Pons (tissue), 1 donor: ENCODE results near the gene OR2Z1.
"Not testable (repeated sequence)": the region's sequence is repeated elsewhere in the genome, so short reads cannot be mapped to it uniquely, and the experiment has no call there.

Experiments used
- DNase-seq: peaks from one replicate; pipeline ENCODE4 v3.0.0-alpha.2; 2016; ENCODE audit warnings: low spot score

OR2Z1 gene

DNA sequence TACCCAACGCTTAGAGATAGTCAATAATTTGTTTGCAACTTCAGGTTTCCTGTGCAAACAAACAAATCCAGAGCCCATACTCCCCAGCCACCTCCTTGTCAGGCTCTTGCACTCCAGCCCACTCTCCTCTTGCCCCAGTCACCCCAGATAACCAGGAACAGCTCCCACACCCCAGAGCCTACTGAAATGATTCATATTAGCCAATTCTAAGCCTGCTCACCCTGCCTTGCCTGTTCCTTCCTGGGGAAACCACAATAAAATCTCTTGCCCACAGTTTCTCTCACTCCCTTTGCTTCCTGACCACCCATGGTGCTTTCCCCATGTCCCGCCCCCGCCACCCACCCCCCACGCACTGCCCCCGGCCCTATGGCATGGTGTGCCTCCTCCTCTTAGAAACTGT is 19.1 kb upstream of the OR2Z1 start:
- no peak for DNase-seq

DNA sequence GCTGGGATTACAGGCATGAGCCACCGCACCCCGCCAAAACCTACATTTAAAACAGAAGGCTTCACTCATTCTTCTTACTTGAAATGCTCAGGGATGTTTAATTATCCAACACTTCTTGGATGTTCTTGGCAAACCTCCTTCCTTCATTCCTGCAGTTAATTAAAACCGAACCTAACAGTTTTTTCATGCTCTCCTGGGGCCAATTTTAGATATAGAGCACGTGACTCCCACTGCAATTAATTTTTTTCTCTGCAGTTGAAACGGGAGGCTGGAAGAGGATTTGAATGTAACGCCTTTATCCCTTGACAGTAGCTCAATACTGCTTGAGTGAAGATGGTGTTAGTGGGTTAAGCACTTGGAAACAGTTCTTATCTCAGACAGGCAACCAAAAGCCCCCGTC is 18.2 kb upstream of the OR2Z1 start:
- no peak for DNase-seq

DNA sequence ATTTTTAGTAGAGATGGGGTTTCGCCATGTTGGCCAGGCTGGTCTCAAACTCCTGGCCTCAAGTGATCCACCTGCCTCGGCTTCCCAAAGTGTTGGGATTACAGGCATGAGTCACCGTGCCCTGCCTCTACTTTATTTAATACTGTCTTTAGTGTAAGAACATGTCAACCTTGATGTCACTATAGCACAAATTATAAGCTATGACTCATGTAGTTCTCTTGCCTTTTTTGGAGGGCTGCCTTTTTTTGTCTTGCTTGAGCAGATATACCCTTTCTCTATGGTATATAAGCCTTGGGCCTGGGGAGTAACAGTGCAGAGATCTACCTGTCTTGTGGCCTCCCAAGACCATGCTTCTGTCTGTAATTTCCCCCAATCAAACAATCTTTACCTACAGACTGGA is 16.1 kb upstream of the OR2Z1 start:
- not testable (repeated sequence) for DNase-seq

DNA sequence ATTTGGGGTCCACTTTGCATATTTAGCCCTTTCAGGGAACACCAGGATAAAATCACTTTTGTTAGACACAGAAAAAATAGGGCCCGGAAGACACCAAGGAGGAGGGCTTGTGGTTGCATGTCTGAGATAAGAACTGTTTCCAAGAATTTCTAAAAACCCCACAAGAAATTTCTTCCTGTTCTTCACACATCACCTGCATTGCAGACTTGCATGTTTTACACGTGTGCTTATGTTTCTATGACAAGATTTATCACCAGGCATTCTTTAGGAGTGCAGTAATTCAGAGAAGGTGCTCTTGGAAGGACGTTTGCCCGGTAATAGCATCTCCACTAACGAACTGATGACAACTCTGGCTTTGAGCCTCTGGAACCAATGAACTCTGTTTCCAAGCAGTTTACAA is 15.7 kb upstream of the OR2Z1 start:
- no peak for DNase-seq

DNA sequence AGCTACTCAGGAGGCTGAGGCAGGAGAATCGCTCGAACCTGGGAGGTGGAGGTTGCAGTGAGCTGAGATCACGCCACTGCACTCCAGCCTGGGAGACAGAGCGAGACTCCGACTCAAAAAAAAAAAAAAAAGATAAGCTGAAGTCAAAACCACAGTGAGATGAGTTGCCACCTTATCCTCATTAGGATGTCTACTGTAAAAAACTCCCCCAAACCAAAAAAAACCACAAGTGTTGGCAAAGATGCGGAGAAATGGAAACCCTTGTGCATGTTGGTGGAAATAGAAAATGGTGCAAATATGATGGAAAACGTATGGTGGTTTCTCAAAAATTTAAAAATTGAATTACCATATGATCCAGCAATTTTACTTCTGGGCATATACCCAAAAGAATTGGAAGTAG is 11.1 kb upstream of the OR2Z1 start:
- not testable (repeated sequence) for DNase-seq

DNA sequence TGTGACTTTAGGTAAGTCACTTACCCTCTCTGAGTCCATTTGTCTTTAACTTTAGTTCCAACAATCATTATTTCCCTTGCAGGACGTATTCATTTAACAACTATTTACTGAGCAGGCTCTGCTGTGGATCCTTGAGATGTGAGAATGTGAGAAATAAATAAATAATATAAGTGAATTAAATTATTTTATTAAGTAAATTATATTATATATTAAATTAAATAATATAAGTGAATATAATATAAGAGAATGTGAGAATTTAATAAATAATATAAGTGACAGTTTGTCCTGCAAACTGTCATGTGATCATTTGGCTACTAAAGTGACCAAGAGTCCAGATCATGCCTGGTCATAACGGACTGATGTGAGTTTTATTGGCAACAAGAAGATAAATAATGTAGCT is 598 bp downstream of the OR2Z1 start:
- no peak for DNase-seq

DNA sequence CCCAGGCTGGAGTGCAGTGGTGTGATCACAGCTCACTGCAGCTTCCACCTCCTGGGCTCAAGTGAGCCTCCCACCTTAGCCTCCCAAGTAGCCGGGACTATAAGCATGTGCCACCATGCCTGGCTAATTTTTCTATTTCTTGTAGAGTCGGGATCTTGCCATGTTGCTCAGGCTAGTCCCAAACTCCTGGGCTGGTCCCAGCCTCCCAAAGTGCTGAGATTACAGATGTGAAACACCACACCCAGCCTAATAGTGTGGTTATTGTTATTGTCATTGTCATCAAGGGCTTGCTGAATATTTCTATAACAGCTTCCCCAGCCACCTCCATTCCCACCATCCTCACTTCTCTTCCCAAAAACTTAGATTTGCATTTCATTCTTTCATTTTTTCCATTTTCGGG is 2.8 kb downstream of the OR2Z1 start:
- DNase-seq: no peak

DNA sequence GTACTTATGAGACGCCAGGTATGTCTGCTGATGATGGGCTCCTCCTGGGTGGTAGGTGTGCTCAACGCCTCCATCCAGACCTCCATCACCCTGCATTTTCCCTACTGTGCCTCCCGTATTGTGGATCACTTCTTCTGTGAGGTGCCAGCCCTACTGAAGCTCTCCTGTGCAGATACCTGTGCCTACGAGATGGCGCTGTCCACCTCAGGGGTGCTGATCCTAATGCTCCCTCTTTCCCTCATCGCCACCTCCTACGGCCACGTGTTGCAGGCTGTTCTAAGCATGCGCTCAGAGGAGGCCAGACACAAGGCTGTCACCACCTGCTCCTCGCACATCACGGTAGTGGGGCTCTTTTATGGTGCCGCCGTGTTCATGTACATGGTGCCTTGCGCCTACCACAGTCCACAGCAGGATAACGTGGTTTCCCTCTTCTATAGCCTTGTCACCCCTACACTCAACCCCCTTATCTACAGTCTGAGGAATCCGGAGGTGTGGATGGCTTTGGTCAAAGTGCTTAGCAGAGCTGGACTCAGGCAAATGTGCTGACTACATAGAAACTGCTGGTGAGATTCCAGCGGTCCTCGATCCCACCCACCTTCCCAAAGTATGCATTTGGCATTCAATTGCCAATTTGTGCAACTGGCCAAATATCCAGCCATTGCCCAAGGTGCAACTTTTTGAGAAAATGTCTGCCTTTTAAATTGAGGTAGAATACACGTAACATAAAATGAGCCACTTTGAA is 10.2 kb downstream of the OR2Z1 start:
- no peak for DNase-seq

DNA sequence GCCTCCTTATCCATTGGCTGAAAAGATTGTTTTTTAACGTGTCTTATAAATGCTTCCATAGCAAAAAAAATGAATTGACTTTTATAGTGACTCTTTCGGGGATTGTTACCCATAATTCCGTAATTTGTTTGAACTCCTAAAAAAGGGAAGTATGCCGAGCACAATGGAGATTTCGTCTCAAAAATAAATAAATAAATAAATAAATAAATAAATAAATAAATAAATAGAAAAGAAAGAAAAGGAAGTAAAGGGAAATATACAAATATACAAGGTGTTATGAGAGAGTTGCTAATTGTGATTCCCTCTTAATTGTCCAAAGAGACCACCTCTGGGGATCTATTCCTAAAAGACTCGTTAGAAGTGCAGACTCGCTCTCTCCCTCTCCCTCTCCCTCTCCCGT is 16.9 kb downstream of the OR2Z1 start:
- no peak for DNase-seq

DNA sequence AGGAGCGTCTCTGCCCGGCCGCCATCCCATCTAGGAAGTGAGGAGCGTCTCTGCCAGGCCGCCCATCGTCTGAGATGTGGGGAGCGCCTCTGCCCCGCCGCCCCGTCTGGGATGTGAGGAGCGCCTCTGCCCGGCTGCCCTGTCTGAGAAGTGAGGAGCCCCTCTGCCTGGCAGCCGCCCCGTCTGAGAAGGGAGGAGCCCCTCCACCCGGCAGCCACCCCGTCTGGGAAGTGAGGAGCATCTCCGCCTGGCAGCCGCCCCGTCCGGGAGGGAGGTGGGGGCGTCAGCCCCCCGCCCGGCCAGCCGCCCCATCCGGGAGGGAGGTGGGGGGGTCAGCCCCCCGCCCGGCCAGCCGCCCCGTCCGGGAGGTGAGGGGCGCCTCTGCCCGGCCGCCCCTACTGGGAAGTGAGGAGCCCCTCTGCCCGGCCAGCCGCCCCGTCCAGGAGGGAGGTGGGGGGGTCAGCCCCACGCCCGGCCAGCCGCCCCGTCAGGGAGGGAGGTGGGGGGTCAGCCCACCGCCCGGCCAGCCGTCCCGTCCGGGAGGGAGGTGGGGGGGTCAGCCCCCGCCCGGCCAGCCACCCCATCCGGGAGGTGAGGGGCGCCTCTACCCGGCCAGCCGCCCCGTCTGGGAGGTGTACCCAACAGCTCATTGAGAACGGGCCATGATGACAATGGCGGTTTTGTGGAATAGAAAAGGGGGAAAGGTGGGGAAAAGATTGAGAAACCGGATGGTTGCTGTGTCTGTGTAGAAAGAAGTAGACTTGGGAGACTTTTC is 18.0 kb downstream of the OR2Z1 start:
- DNase-seq: not testable (repeated sequence)

DNA sequence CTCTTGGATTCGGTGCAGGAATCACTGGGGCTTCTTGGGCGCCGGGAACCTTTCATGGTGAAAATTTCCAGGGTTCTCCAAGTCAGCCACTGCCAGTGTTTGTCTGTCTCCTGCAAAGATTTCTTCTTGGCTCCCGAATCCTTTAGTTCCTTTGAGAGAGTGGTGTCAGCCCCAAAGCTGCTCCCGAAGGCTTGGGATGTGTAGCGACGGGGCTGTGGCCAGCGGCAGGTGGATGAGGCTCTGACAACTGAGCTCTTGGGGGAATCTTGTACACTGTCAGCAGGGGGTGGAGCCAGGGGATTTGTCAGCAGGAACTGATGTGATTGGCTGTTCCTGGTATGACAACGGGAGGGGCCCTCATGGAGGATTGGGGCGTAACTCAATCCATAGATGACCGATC is 45.8 kb downstream of the OR2Z1 start:
- DNase-seq: not testable (repeated sequence)

DNA sequence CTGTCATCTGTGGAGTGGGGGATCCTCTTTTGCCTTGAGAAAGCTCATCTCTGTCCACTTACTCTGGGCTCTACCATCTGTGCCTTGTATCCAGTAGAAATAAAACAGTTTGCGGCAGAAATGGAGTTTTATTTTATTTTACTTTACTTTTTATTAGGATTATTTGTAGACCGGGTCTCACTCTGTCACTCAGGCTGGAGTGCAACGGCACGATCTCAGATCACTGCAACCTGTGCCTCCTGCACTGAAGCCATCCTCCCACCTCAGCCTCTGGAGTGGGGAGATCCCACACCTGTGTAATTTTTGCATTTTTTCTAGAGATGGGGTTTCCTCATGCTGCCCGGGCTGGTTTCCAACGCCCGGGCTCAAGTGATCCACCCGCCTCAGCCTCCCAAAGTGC is 47.8 kb downstream of the OR2Z1 start:
- not testable (repeated sequence) for DNase-seq

DNA sequence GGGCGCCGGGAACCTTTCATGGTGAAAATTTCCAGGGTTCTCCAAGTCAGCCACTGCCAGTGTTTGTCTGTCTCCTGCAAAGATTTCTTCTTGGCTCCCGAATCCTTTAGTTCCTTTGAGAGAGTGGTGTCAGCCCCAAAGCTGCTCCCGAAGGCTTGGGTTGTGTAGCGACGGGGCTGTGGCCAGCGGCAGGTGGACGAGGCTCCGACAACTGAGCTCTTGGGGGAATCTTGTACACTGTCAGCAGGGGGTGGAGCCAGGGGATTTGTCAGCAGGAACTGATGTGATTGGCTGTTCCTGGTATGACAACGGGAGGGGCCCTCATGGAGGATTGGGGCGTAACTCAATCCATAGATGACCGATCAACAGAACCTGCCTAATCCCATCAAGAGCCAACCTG is 52.2 kb downstream of the OR2Z1 start:
- not testable (repeated sequence) for DNase-seq
